Measurements from ENCODE around the gene ATP5MK. TPM values are rescaled to one million over a fixed set of nuclear protein-coding genes. Genes with fewer than 3 reads are reported as not detected.
"Not testable (repeated sequence)": the region's sequence is repeated elsewhere in the genome, so short reads cannot be mapped to it uniquely, and the experiment has no call there.

The ATP5MK gene
- polyA plus RNA-seq, 6 donors from 2014 or later: 364 to 441 (median 409) TPM

GRCh38 chr10:103427866-103428265 is 31.6 kb upstream of the ATP5MK start:
- Mint-ChIP-seq H3K36me3 (peaks cover 37 to 53% of the 10 kb centered on the region in 2 donors), H3K9me3 (no peaks in the 10 kb centered on the region), H3K27ac (peak overlapping the region in 1 of 6 donors; percentile 37), H3K27me3 (no peaks in the 10 kb centered on the region), H3K4me1 (no peaks in the 10 kb centered on the region), H3K4me3 (no peak overlapping the region)
- ATAC-seq (ENCODE audit: low read depth in 2 of 2): no peak
- DNase-seq: no peak

DNA sequence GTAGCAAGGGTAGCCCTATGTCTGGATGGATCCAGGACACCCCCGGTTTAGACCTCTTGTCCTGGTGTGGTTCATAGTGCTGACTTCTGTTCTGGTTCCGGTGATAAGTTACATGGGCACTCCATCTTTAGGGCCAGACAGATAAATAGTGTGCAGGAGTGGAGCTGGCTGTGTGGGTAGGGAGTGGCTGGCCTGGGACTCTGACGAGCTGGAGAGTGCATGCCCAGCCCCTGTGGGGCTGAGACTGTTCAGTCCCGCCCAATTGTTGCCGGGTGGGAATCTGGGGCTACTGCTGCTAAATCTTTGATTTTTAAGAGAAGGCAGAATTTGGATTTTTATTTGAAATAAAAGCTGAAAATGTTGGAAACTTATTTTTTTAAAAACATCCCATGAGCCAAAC is 27.5 kb upstream of the ATP5MK start:
- H3K9me3 Mint-ChIP-seq: no peaks in the 10 kb centered on the region
- DNase-seq (no peak), ATAC-seq (ENCODE audit: low read depth in 2 of 2) (no peak)
- H3K27ac Mint-ChIP-seq: peak overlapping the region in 1 of 6 donors; percentile 25
- no peaks in the 10 kb centered on the region for H3K4me1 Mint-ChIP-seq
- H3K36me3 Mint-ChIP-seq: peaks cover 29 to 43% of the 10 kb centered on the region in 2 donors
- no peak overlapping the region for H3K4me3 Mint-ChIP-seq
- H3K27me3 Mint-ChIP-seq: no peaks in the 10 kb centered on the region

DNA sequence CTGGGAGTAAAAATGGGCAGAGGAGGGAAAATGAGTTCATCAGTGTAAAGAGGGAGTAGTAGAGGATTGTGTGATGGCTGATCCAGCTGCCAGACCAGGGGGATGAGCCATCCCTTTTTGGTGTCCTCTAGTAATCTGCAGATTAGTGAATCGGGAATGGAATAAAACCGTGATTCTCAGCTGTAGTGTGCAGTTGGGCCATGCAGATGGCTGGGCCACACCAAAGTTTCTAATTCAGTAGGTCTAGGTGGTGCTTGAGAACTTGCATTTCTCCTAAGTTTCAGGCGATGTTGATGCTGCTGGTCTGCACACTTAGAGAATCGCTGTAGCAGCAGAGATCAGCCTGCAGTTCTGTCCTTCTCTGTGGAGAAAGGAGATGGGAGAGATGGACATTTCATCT is 22.8 kb upstream of the ATP5MK start:
- ATAC-seq (ENCODE audit: low read depth in 2 of 2) (no peak), DNase-seq (no peak)
- peaks cover 33 to 54% of the 10 kb centered on the region in 2 donors for H3K36me3 Mint-ChIP-seq
- H3K27me3 Mint-ChIP-seq: no peaks in the 10 kb centered on the region
- no peaks in the 10 kb centered on the region for H3K4me1 Mint-ChIP-seq
- no peaks in the 10 kb centered on the region for H3K9me3 Mint-ChIP-seq
- H3K4me3 Mint-ChIP-seq: no peak overlapping the region
- peak overlapping the region in 1 of 6 donors; percentile 15 for H3K27ac Mint-ChIP-seq

GRCh38 chr10:103417601-103418000 is 21.3 kb upstream of the ATP5MK start:
- Mint-ChIP-seq H3K4me1 (no peaks in the 10 kb centered on the region), H3K9me3 (no peaks in the 10 kb centered on the region), H3K27ac (no peak overlapping the region), H3K36me3 (peaks cover 28 to 44% of the 10 kb centered on the region in 2 donors), H3K27me3 (no peaks in the 10 kb centered on the region), H3K4me3 (no peak overlapping the region)
- ATAC-seq (ENCODE audit: low read depth in 2 of 2) (no peak), DNase-seq (no peak)

DNA sequence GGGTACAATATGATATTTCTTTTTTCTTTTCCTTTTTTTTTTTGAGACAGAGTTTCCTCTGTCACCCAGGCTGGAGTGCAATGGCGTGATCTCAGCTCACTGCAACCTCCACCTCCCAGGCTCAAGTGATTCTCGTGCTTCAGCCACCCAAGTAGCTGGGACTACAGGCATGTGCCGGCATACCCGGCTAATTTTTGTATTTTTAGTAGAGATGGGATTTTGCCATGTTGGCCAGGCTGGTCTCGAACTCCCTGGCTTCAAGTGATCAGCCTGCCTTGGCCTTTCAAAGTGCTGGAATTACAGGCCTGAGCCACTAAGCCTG is 20.8 kb upstream of the ATP5MK start:
- DNase-seq; H3K4me3 Mint-ChIP-seq; H3K27me3 Mint-ChIP-seq; H3K9me3 Mint-ChIP-seq; H3K4me1 Mint-ChIP-seq; ATAC-seq (ENCODE audit: low read depth in 2 of 2); H3K27ac Mint-ChIP-seq: not testable (repeated sequence)
- peaks cover 28 to 40% of the 10 kb centered on the region in 2 donors for H3K36me3 Mint-ChIP-seq

DNA sequence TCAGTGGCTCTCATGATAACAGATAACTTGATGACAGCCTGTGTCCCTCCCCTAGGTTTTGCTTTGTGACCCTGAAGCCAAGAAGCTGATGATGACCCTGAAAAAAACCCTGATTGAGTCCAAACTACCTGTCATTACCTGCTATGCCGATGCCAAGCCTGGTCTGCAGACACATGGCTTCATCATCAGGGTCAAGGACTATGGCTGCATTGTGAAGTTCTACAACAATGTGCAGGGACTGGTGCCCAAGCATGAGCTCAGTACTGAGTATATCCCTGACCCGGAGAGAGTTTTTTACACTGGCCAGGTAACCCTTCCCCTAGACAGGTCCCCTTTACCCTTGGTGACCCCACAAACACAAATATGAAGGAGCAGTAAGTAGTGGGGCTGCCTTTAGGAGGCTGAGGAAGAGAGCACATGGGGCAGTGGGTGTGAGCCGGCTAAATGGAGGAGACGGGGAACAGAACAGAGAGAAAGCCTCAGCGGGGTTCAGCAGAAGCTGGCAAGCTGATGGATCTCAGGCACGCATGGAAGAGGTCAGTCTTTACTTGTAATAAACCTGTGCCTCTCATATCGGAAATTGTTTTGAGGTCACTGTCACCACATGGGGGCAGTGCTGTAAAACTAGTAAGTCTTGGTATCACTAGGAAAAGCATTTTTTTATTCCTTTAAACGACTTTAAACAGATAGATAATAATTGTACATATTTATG is 20.3 kb upstream of the ATP5MK start:
- Mint-ChIP-seq H3K4me3 (no peak overlapping the region), H3K27me3 (no peaks in the 10 kb centered on the region), H3K27ac (peak overlapping the region in 2 of 6 donors; percentile 40 to 58), H3K36me3 (peaks cover 28 to 40% of the 10 kb centered on the region in 2 donors), H3K9me3 (no peaks in the 10 kb centered on the region), H3K4me1 (no peaks in the 10 kb centered on the region)
- DNase-seq (peak; percentile 28), ATAC-seq (ENCODE audit: low read depth in 2 of 2) (no peak)

DNA sequence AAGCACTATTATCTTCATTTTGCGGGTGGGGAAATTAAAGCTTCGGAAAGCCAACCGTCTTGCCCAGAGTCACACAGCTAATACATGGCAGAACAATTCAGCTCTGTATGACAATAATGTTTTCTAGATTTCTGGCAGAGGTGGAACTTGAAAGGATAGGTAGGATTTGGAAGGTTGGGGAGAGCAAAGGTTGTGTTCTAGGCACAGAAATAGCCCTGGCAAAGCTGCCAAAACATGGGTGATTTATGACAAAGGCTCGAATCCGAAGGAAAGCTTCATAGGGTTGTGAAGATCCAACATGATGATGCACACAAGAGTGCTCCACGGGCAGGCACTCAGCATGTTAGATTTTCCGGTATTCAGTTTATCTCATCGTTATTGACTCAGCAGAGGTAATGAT is 19.3 kb upstream of the ATP5MK start:
- DNase-seq: no peak
- H3K27ac Mint-ChIP-seq: no peak overlapping the region
- H3K27me3 Mint-ChIP-seq: no peaks in the 10 kb centered on the region
- no peaks in the 10 kb centered on the region for H3K9me3 Mint-ChIP-seq
- H3K36me3 Mint-ChIP-seq: peaks cover 22 to 40% of the 10 kb centered on the region in 2 donors
- ATAC-seq (ENCODE audit: low read depth in 2 of 2): no peak
- no peaks in the 10 kb centered on the region for H3K4me1 Mint-ChIP-seq
- no peak overlapping the region for H3K4me3 Mint-ChIP-seq

DNA sequence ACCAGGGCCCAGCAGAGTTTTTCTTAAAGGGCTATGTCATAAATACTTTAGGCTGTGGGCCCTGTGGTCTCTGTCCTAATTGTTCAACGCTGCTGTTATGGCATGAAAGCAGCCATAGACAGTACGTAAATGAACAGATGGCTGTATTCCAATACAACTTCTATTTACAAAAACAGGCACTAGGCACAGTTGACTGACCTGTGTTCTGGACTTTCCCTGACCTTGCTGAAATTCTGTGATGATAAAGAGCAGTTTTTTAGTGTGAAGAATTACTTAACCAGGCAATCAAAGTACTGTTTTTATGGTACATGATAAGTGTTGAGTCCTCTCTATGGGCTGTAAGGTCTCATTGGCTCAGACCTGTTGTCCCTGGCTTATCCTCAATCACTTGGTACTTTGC is 17.3 kb upstream of the ATP5MK start:
- Mint-ChIP-seq H3K4me3 (no peak overlapping the region), H3K27ac (no peak overlapping the region), H3K27me3 (no peaks in the 10 kb centered on the region), H3K36me3 (peaks cover 32 to 40% of the 10 kb centered on the region in 2 donors), H3K9me3 (no peaks in the 10 kb centered on the region), H3K4me1 (peaks cover 0 to 3% (median 0%) of the 10 kb centered on the region in 3 donors)
- DNase-seq: no peak
- no peak for ATAC-seq (ENCODE audit: low read depth in 2 of 2)

- H3K27me3 Mint-ChIP-seq: no peaks in the 10 kb centered on the region
- H3K27ac Mint-ChIP-seq: peak overlapping the region in 5 of 6 donors; percentile 84 to 97 (median 91)
- H3K9me3 Mint-ChIP-seq: no peaks in the 10 kb centered on the region
- H3K4me1 Mint-ChIP-seq: peaks cover 32 to 53% (median 47%) of the 10 kb centered on the region in 3 donors
- DNase-seq (no peak), ATAC-seq (ENCODE audit: low read depth in 2 of 2) (no peak)
- H3K4me3 Mint-ChIP-seq: peak overlapping the region; percentile 91 to 99 (median 96)
- H3K36me3 Mint-ChIP-seq: no peaks in the 10 kb centered on the region
Measured at GRCh38 chr10:103397191-103397825, 1.0 kb upstream of the ATP5MK start.

DNA sequence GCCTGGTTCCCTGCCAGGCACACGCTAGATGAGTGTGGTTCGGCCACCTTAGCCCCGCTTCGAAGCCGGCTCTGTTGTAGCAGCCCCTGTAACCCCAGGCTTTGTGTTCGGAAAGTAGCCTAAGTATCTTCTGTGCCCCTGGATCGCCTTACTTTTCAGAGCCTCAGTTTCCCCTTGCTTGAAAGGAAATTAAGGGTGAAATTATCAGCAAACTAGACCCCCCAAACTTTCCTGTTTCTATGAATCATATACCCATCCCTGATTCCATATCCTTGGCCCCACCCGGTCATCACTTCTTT is 463 bp upstream of the ATP5MK start:
- H3K4me1 Mint-ChIP-seq: peaks cover 32 to 53% (median 47%) of the 10 kb centered on the region in 3 donors
- no peak for ATAC-seq (ENCODE audit: low read depth in 2 of 2)
- H3K27ac Mint-ChIP-seq: peak overlapping the region; percentile 88 to 97 (median 94)
- H3K4me3 Mint-ChIP-seq: peak overlapping the region; percentile 91 to 99 (median 96)
- no peaks in the 10 kb centered on the region for H3K27me3 Mint-ChIP-seq
- H3K36me3 Mint-ChIP-seq: no peaks in the 10 kb centered on the region
- no peaks in the 10 kb centered on the region for H3K9me3 Mint-ChIP-seq
- no peak for DNase-seq

- no peak for DNase-seq
- no peaks in the 10 kb centered on the region for H3K36me3 Mint-ChIP-seq
- no peaks in the 10 kb centered on the region for H3K9me3 Mint-ChIP-seq
- peak overlapping the region; percentile 78 to 96 (median 93) for H3K27ac Mint-ChIP-seq
- no peak for ATAC-seq (ENCODE audit: low read depth in 2 of 2)
- peak overlapping the region; percentile 91 to 99 (median 96) for H3K4me3 Mint-ChIP-seq
- H3K4me1 Mint-ChIP-seq: peaks cover 32 to 53% (median 47%) of the 10 kb centered on the region in 3 donors
- H3K27me3 Mint-ChIP-seq: no peaks in the 10 kb centered on the region
Measured at GRCh38 chr10:103395754-103396066, 565 bp downstream of the ATP5MK start.

DNA sequence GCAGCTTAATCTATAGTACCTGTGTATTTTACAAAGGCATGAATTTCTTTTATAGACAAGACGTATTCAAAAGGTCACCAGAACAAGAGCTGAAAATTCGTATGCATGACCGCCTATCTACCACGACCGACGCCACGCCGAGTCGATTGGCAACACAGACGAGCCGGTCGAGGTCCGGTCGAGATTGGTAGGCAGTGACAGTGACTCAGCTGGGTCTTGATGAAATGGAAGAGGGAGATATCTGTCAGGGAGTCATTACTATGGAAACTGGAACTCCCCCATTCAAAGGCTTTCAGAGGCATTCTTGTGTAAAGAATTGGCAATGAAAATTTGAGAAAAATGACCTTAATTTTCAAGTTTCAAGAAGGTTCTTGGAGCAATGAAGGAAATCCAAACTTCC is 2.1 kb downstream of the ATP5MK start:
- Mint-ChIP-seq H3K36me3 (no peaks in the 10 kb centered on the region), H3K27me3 (no peaks in the 10 kb centered on the region), H3K9me3 (no peaks in the 10 kb centered on the region), H3K4me3 (peak overlapping the region in 5 of 8 donors; percentile 29 to 98 (median 32)), H3K4me1 (peaks cover 29 to 53% (median 47%) of the 10 kb centered on the region in 3 donors), H3K27ac (peak overlapping the region in 2 of 6 donors; percentile 38 to 87)
- ATAC-seq (ENCODE audit: low read depth in 2 of 2): no peak
- no peak for DNase-seq

DNA sequence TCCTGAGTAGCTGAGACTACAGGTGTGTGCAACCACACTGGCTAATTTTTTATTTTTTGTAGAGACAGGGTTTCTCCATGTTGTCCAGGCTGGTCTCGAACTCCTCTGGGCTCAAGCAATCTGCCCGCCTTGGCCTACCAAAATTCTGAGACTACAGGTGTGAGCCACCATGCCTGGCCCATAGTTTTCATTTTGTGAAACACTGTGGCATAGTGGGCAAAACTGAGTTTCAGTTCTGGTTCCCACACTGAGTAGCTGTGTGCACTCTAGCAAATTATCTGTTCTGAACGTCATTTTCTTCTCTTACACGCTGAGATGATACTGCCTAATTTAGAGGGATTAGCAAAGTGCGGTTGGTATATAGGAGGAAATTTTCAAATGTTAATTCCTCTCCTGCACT is 13.5 kb downstream of the ATP5MK start:
- DNase-seq (no peak), ATAC-seq (ENCODE audit: low read depth in 2 of 2) (peak; percentile 32 to 34)
- no peaks in the 10 kb centered on the region for H3K9me3 Mint-ChIP-seq
- peak overlapping the region in 1 of 6 donors; percentile 15 for H3K27ac Mint-ChIP-seq
- H3K4me3 Mint-ChIP-seq: peak overlapping the region in 1 of 8 donors; percentile 13
- no peaks in the 10 kb centered on the region for H3K4me1 Mint-ChIP-seq
- H3K36me3 Mint-ChIP-seq: peaks cover 5 to 11% of the 10 kb centered on the region in 2 donors
- no peaks in the 10 kb centered on the region for H3K27me3 Mint-ChIP-seq

GRCh38 chr10:103374263-103374662 is 22.0 kb downstream of the ATP5MK start:
- no peaks in the 10 kb centered on the region for H3K9me3 Mint-ChIP-seq
- DNase-seq (no peak), ATAC-seq (ENCODE audit: low read depth in 2 of 2) (no peak)
- H3K4me1 Mint-ChIP-seq: peaks cover 10 to 12% (median 10%) of the 10 kb centered on the region in 3 donors
- peaks cover 16 to 20% of the 10 kb centered on the region in 2 donors for H3K36me3 Mint-ChIP-seq
- H3K27me3 Mint-ChIP-seq: no peaks in the 10 kb centered on the region
- no peak overlapping the region for H3K27ac Mint-ChIP-seq
- H3K4me3 Mint-ChIP-seq: peak overlapping the region in 1 of 8 donors; percentile 4

Measured in naive B cell (primary cell).